CD4-positive, alpha-beta T cell treated with Interleukin-6 at 100 ng/mL for 8 hours (primary cell): ENCODE results near the gene ACOT2.
"Not testable (repeated sequence)": the region's sequence is repeated elsewhere in the genome, so short reads cannot be mapped to it uniquely, and the experiment has no call there.

Source experiments
- DNase-seq: peaks from one replicate; pipeline ENCODE4 v3.0.0-alpha.2; 2020; ENCODE audit warnings: mixed read lengths, low spot score

Gene ACOT2, protein sequence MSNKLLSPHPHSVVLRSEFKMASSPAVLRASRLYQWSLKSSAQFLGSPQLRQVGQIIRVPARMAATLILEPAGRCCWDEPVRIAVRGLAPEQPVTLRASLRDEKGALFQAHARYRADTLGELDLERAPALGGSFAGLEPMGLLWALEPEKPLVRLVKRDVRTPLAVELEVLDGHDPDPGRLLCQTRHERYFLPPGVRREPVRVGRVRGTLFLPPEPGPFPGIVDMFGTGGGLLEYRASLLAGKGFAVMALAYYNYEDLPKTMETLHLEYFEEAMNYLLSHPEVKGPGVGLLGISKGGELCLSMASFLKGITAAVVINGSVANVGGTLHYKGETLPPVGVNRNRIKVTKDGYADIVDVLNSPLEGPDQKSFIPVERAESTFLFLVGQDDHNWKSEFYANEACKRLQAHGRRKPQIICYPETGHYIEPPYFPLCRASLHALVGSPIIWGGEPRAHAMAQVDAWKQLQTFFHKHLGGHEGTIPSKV

DNA sequence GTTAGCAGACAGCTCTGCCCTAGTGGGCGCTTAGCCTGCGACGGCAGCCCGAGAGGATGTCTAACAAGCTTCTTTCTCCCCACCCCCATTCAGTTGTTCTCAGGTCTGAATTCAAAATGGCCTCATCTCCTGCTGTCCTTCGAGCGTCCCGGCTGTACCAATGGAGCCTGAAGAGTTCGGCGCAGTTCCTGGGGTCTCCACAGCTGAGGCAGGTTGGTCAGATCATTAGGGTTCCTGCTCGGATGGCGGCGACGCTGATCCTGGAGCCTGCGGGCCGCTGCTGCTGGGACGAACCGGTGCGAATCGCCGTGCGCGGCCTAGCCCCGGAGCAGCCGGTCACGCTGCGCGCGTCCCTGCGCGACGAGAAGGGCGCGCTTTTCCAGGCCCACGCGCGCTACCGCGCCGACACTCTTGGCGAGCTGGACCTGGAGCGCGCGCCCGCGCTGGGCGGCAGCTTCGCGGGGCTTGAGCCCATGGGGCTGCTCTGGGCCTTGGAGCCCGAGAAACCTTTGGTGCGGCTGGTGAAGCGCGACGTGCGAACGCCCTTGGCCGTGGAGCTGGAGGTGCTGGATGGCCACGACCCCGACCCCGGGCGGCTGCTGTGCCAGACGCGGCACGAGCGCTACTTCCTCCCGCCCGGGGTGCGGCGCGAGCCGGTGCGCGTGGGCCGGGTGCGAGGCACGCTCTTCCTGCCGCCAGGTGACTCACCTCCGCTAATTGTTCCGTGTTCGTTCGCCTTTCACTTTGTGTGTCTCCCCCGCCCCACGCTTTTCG lies at the start of gene ACOT2:
TSS of gene ACOT2 (plus strand) at position 29 of the 774 bp plus-strand sequence. CDS start at position 57, 28 bp downstream.
- DNase-seq = peak; percentile 76

DNA sequence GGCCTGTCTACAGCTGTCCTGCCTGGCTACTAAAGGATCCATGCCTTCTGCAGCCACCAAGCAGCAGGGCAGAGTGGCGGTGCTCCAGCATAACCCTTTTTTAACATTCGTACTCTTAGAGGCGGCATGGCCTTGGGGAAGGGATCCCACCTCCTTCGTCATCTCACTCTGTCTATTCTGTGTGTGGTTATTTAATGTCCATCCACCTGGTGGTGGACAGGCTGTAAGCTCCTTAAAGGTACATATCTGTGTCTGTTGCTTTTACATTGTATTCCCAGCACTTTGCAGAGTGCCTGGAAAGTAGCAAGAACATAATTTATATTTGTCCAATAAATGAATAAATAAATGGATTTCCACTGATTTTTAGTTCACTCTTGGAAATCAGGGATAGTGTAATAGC lies 47.8 kb upstream of the ACOT2 start:
- DNase-seq = no peak

DNA sequence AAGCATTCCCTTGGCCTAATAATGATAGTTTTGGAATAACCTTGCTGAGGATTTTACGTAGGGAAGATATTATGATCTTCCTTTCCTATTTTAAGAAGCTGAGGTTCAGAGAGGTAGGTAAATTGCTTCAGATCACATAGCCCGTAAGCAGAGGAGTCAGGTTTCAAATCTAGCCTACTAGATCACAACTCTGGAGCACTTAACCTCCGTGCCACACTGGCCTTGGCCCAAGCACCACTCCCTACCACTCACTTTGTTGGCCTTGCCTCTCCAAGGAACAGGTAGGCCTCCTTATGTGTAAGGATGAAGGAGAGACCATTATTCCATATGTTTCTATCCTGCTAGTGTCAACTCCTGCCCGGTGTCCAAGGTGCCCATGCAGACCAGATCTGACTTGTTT lies 44.5 kb upstream of the ACOT2 start:
- DNase-seq = no peak

DNA sequence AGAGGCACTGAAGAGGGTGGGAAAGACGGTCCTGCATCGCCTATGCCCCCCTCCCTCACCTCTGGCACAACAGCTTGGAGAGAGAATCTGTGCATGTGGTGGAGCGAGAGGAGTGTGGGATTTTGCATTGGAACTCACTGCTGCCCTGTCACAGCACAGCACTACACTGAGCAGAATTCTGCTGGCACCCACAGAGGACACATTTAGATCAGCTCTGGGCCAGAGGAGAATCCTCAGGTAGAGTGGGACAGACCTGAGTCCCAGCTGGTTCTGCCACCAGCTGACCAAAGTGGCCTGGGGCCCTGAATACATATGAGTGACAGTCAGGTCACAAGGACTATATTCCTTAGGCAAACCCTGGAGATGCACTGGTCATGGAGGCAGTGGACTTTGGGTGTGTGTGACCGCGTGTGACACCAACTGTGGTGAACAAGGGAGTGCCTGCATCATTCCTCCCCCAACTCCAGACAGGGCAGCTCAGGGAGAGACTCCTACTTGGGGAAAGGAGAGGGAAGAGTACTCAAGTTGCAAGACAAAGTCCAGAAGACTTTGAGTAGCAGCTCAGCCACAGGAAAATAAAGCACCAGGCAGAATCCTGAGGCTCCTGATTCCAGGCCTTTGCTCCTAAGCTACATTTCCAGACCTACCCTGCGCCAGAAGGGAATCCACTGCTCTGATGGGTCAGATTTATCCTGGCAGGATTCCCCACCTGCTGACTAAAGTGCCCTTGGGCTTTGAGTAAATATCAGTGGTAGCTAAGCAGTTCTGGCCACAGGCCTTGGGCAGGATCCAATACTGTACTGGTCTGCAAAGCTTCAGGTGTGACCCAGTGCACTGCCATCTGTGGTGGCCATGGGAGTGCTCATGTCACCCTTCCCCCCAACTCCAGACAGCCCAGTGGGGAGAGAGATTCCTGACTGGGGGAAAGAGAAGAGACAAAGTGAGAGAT lies 42.7 kb upstream of the ACOT2 start:
- no peak for DNase-seq

DNA sequence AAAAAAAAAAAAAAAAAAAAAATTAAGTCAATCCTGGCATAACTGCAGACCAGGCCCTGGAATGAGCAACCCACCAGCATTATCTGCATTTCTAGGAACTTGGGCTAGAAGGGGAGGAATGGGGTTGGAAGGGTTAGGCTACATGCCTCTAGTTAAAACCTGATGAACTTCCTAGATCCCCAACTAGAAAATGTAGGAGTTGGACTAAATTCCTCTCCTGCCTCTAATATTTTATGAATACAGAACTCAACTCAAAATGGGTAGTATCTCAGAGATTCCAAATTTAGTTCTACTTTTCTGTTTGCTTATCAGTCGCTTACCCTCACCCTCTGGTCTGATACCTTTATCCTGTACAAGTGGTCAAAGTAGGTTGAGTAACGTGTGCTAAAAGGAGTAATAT lies 39.7 kb upstream of the ACOT2 start:
- not testable (repeated sequence) for DNase-seq

DNA sequence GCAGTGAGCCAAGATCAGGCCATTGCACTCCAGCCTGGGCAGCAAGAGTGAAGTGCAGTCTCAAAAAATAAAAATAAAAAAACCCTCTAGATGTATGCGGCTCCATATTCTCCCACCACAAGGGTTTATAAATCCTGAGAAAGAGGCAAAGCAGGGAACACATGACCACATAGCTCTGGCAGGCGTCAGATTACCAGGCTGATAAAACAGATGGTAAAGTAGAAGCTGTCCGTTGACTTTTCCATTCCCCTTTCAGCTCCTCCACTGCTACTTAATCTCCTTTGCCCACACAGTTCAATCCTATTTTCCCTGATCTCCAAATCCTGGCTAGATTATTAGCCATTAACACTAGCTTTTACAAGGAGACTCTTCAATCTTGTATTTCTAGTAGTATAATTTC lies 37.0 kb upstream of the ACOT2 start:
- DNase-seq = not testable (repeated sequence)

DNA sequence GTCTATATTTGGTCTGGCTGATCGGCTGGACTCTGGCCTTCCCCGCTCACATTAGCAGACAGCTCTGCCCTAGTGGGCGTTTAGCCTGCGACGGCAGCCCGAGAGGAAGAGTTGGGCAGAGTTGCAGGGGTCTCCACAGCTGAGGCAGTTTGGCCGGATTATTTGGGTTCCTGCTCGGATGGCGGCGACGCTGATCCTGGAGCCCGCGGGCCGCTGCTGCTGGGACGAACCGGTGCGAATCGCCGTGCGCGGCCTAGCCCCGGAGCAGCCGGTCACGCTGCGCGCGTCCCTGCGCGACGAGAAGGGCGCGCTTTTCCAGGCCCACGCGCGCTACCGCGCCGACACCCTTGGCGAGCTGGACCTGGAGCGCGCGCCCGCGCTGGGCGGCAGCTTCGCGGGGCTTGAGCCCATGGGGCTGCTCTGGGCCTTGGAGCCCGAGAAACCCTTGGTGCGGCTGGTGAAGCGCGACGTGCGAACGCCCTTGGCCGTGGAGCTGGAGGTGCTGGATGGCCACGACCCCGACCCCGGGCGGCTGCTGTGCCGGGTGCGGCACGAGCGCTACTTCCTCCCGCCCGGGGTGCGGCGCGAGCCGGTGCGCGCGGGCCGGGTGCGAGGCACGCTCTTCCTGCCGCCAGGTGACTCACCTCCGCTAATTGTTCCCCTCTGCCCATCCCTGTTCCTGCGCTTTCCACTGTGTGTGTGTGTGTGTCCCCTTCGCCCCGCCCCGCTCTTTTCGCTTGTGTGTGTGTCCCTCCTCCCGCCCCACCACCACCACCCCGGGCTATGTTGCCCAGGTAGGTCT lies 31.6 kb upstream of the ACOT2 start:
- DNase-seq = not testable (repeated sequence)

DNA sequence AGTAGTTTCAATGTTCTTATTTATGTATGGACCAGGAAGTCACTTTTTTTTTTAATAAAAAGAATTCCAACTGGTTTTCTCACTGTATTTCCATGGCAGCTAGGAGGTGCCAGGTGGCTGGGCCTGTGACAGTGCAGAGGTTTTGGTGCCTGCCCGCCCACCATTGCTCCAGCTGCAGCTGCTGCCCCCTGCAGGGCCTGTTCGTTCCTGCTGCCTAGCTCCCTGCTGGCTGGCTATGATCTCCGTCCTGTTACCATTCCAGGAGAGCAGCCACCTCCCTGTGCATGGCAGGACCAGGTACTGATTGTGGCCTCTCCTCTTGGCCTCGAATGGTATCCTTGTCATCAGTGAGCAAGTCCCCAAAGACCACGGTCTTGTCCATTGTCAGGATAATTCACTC lies 30.0 kb upstream of the ACOT2 start:
- not testable (repeated sequence) for DNase-seq

DNA sequence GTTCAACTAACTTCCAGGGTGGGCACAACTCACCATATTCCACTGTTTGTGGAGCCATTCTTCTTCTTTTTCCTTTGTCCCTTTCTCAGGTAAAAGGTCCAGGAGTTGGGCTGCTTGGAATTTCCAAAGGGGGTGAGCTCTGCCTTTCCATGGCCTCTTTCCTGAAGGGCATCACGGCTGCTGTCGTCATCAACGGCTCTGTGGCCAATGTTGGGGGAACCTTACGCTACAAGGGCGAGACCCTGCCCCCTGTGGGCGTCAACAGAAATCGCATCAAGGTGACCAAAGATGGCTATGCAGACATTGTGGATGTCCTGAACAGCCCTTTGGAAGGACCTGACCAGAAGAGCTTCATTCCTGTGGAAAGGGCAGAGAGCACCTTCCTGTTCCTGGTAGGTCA lies 26.1 kb upstream of the ACOT2 start:
- not testable (repeated sequence) for DNase-seq

DNA sequence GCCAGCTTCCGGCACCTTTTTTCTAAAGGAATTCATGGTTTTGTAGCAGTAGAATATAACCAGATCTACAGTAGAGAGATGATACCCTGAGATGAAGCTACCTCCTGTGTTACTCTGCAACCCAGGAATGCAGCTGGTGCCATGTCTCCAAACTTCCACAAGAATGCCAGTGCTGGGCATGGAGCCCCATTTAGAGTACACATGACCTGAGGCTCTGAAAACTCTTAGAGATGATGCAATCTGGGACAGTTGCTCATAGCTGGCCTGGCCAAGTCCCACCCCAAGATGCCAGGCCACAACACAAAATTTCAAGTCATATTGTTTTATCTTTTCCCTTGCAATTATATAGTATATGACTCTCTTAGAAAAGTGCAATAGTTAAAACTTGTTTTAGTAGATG lies 23.7 kb upstream of the ACOT2 start:
- not testable (repeated sequence) for DNase-seq

DNA sequence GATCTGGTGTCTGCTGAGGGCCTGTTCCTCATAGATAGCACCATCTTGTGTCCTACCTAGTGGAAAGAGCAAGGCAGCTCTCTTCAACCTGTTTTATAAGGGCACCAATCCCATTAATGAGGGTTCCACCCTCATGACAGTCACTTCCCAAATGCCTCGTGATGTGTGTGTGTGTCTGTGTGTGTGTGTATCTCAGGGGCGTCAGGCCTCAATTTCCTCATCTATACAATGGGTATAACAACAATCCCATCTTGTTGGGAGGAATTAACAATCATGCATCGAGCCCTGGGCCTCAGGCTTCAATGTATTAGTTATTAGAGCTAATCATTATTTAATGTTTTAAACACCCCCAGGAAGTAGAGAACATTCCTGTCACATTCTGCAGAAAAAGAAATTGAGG lies 19.9 kb upstream of the ACOT2 start:
- not testable (repeated sequence) for DNase-seq

DNA sequence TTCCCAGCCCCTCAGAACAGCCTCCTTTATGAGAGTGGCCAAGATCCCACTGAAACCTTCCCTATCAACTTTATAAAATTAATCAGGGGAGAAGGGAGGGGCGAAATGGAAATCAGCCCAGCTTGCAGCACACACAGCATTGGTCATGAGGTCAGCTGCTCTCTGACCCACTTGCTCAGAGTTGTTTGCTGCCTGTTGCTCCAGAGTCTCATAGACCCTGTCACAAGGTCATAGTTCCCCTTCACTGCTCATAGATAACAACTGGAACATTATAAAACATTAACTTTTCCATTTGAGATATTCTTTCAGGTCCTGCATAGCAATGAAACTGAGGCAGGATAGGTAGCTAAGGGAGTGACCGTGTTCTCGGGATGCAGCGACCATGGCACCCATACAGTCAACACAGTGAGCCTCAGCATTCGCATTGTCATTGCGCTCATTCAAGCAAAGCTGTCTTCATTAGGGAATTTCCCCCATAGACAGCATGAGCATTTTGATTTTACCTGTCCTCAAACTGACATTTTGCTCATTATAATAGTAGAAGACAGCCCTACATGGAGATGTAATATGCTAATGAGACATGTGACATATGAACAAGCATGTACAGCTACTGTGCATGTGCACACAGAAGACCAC lies 19.0 kb upstream of the ACOT2 start:
- DNase-seq = not testable (repeated sequence)

DNA sequence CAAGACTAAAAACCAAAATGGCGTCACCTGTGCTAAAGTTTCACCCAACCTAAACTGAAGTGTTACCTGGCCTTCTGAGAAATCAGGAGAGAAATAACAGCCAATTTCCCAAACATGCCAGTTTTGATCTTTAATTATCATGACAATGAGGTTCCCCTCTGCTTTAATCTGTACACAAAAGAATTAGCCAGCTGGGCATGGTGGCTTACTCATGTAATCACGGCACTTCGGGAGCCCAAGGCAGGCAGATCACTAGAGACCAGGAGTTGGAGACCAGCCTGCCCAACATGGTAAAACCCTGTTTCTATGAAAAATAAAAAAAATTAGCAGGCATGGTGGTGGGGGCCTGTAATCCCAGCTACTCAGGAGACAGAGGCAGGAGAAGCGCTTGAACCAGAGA lies 15.2 kb upstream of the ACOT2 start:
- no peak for DNase-seq

DNA sequence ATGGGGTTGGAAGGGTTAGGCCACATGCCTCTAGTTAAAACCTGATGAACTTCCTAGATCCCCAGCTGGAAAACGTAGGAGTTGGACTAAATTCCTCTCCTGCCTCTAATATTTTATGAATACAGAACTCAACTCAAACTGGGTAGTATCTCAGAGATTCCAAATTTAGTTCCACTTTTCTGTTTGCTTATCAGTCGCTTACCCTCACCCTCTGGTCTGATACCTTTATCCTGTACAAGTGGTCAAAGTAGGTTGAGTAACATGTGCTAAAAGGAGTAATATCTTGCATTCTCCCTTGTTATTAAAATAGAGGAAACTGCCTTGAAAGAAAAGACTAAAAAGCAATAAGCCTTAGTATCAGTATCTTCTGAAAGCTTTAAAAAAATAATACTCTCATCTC lies 11.8 kb upstream of the ACOT2 start:
- DNase-seq = not testable (repeated sequence)

DNA sequence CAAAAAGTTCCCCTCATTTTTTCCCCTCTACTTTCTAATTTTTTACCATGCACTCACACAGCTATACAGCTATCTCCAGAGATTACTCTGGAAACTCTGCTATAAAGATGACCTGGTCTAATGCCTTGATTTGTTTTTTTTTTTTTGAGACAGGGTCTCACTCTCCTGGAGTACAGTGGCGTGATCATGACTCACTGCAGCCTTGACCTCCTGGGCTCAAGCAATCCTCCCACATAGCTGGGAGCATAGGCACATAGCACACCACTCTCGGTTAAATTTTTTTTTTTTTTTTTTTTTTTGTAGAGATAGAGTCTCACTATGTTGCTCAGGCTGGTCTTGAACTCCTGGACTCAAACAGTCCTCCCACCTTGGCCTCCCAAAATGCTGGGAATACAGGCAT lies 10.8 kb upstream of the ACOT2 start:
- not testable (repeated sequence) for DNase-seq

DNA sequence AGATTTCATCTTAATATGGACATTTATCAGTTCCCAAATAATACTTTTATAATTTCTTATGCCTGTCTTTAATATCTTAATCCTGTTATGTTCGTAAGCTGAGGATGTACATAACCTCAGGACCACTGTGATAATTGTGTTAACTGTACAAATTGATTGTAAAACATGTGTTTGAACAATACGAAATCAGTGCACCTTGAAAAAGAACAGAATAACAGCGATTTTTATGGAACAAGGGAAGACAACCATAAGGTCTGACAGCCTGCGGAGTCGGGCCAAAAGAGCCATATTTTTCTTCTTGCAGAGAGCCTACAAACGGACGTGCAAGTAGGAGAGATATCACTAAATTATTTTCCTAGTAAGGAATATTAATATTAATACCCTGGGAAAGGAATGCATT lies 6.8 kb upstream of the ACOT2 start:
- DNase-seq = not testable (repeated sequence)

DNA sequence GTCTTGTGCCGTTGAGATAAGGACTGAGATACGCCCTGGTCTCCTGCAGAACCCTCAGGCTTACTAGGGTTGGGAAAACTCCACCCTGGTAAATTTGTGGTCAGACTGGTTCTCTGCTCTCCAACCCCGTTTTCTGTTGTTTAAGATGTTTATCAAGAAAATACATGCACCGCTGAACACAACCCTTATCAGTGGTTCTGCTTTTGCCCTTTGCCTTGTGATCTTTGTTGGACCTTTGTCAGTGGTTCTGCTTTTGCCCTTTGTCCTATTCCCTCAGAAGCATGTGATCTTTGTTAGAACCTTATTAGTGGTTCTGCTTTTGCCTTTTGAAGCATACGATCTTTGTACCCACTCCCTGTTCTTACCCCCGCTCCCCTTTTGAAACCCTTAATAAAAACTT lies 6.3 kb upstream of the ACOT2 start:
- DNase-seq = not testable (repeated sequence)

DNA sequence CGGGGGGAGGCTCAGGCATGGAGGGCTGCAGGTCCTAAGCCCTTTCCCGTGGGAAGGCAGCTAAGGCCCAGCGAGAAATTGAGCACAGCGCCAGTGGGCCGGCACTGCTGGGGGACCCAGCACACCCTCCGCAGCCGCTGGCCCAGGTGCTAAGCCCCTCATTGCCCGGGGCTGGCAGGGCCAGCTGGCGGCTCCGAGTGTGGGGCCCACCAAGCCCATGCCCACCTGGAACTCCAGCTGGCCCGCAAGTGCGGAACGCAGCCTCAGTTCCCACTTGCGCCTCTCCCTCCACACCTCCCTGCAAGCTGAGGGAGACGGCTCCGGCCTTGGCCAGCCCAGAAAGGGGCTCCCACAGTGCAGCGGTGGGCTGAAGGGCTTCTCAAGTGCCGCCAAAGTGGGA lies 2.6 kb upstream of the ACOT2 start:
- not testable (repeated sequence) for DNase-seq

DNA sequence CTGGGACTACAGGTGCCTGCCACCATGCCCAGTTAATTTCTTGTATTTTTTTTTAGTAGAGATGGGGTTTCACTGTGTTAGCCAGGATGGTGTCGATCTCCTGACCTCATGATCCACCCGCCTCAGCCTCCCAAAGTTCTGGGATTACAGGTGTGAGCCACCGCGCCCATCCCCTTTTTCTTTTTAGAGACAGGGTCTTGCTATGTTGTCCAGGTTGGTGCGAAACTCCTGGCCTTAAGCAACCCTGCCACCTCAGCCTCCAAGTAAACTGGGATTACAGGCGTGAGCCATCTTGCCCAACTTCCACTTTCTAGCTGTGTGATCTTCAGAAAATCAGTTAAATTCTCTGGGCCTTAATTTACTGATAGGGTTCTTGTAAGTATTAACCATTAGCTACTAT lies 2.1 kb upstream of the ACOT2 start:
- not testable (repeated sequence) for DNase-seq

DNA sequence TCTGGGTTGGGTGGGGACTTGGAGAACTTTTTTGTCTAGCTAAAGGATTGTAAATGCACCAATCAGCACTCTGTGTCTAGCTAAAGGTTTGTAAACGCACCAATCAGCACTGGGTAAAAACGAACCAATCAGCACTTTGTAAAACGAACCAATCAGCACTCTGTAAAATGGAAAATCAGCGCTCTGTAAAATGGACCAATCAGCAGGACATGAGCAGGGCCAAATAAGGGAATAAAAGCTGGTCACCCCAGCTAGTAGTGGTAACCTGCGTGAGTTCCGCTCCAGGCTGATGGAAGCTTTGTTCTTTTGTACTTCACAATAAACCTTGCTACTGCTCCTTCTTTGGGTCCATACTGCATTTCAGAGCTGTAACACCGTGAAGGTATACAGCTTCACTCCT lies 1.7 kb upstream of the ACOT2 start:
- no peak for DNase-seq
